Body of pancreas (tissue), 4 donors: Measurements from ENCODE around the gene GPRC5A. TPM values are rescaled to one million over a fixed set of nuclear protein-coding genes. Genes with fewer than 3 reads are reported as not detected.
A peak's percentile ranks its signal among the peaks of the same experiment; 100 is the strongest.

ENCODE experiments used
- ATAC-seq: fragments of 150-250 bp; one replicate; pipeline ENCODE4 v1.9.1; 2016
- DNase-seq, 4 donors: peaks; one replicate each; pipeline ENCODE4 v3.0.0-alpha.2; 2019
- H3K27ac ChIP-seq, 4 donors: fragments of 200-600 bp; sonication (generic); 1 replicate in 3 of 4; 2 replicates in 1 of 4; pipeline versions ENCODE4 v1.5.1 to v1.6.1; 2016 to 2019; ENCODE audit warnings: mild to moderate bottlenecking in 1 of 4, mixed read lengths in 1 of 4, moderate library complexity in 1 of 4
- H3K27me3 ChIP-seq, 2 donors: fragments of 200-600 bp; sonication (generic); one replicate each; pipeline ENCODE4 v1.6.0; 2016; ENCODE audit warnings: mild to moderate bottlenecking in 1 of 2
- H3K36me3 ChIP-seq, 2 donors: fragments of 200-600 bp; sonication (generic); replicated peaks in 1 of 2; 2 replicates each; pipeline ENCODE4 v1.5.1; 2016; ENCODE audit warnings: low read depth in 2 of 2; ENCODE audit not compliant: insufficient read depth in 1 of 2
- H3K4me1 ChIP-seq: fragments of 200-600 bp; sonication (generic); one replicate; pipeline ENCODE4 v1.6.0; 2016
- H3K4me3 ChIP-seq, 2 donors: fragments of 200-600 bp; sonication (generic); 1 replicate in 1 of 2; 2 replicates in 1 of 2; pipeline ENCODE4 v1.5.1; 2016 to 2019
- H3K9me3 ChIP-seq, 3 donors: fragments of 200-600 bp; sonication (generic); 1 replicate in 2 of 3; 2 replicates in 1 of 3; pipeline ENCODE4 v1.5.1; 2016
- POLR2A ChIP-seq, 3 donors: fragments of 450-650 bp; IDR thresholded peaks; one replicate each; pipeline ENCODE4 v1.6.1; 2016; ENCODE audit warnings: antibody characterized with exemption in 3 of 3, mild to moderate bottlenecking in 2 of 3
- WGBS, 2 donors: methylation state at CpG; one replicate each; pipeline ENCODE4 v1.1.5; 2017; 5-methylcytosine and 5-hydroxymethylcytosine counted together
- intact Hi-C: fragments of 100-400 bp; cut with DNase I; formaldehyde crosslinking; loops from one replicate; pipeline ENCODE4 v1.15.1; 2023
- total RNA-seq, 2 donors: library from RNA; depleted of rRNA; stranded (reverse); fragments of >200 nt; gene quantifications; one replicate each; pipeline ENCODE4 v1.1.0, GENCODE V29; 2016
- TF ChIP-seq, protein P1 (sequence below), 7 experiments: fragments of 450-650 bp in 4 of 7; fragments of 200-600 bp in 3 of 7; sonication (generic) in 3 of 7; IDR thresholded peaks; one replicate each; pipeline ENCODE4 v1.5.1; 2016 to 2019; ENCODE audit warnings: antibody characterized with exemption in 7 of 7

The GPRC5A gene
- total RNA-seq, 2 donors from 2014 or later = 1.6 to 6.5 TPM

DNA sequence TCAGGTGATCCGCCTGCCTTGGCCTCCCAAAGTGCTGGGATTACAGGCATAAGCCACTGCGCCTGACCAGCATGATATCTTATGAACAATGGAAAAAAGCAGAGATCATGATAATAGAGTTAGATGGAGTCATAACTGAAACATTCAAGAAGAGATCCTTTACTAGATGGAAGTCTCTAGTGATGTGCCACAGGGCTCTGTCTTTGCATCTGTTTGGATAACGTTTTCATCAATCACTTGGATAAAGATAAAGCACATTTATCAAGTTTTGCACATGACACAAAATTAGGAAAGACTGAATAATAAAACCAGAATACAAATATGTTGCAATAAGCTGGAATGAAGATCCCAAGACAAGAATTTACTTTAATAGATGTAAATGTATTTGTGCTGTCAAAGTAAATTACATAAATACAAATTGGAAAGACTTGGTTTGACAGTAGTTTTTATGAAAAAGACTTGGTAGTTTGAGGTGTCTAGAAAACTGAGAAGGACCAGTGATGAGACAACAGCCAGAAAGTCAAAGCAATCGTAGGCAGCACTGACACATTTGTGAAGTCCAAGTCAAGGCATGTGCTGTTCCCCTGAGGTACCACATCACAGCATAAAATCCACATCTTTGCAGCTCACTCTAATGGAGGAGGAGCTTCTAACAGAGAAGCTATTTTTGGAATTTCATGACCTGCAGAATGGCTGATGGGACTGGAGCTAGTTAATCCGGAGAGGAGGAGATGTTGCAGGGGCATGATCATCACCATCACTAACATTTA is 28.5 kb downstream of the GPRC5A start:
- 68 to 71% methylated on average over 5 of the region's 5 CpGs for WGBS, 2 donors
- intact Hi-C loops = no loop called here
- H3K27ac ChIP-seq = no peak overlapping the region

GRCh38 chr12:12922191-12922616 is 30.8 kb downstream of the GPRC5A start:
- TF ChIP-seq, protein P1, sequence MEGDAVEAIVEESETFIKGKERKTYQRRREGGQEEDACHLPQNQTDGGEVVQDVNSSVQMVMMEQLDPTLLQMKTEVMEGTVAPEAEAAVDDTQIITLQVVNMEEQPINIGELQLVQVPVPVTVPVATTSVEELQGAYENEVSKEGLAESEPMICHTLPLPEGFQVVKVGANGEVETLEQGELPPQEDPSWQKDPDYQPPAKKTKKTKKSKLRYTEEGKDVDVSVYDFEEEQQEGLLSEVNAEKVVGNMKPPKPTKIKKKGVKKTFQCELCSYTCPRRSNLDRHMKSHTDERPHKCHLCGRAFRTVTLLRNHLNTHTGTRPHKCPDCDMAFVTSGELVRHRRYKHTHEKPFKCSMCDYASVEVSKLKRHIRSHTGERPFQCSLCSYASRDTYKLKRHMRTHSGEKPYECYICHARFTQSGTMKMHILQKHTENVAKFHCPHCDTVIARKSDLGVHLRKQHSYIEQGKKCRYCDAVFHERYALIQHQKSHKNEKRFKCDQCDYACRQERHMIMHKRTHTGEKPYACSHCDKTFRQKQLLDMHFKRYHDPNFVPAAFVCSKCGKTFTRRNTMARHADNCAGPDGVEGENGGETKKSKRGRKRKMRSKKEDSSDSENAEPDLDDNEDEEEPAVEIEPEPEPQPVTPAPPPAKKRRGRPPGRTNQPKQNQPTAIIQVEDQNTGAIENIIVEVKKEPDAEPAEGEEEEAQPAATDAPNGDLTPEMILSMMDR (IDR thresholded peaks at IDR 0.05) = no peak
- TF ChIP-seq POLR2A (IDR thresholded peaks at IDR 0.05) = no peak
- no peaks in the 10 kb centered on the region for H3K9me3 ChIP-seq
- no peaks in the 10 kb centered on the region for H3K36me3 ChIP-seq
- intact Hi-C loops = no loop called here
- H3K27me3 ChIP-seq = no peaks in the 10 kb centered on the region
- WGBS, 2 donors = 54 to 69% methylated on average over 6 of the region's 6 CpGs
- peaks cover 6% of the 10 kb centered on the region for H3K4me1 ChIP-seq
- H3K27ac ChIP-seq = no peak overlapping the region
- DNase-seq (peak in 1 of 4 donors; percentile 20), ATAC-seq (no peak)
- H3K4me3 ChIP-seq = no peak overlapping the region

More for the DNA sequence above, 28.5 kb downstream of the GPRC5A start:
- Histone ChIP-seq H3K4me1 (no peaks in the 10 kb centered on the region), H3K27me3 (no peaks in the 10 kb centered on the region), H3K36me3 (no peaks in the 10 kb centered on the region), H3K4me3 (no peak overlapping the region), H3K9me3 (no peaks in the 10 kb centered on the region)
- ATAC-seq = no peak
- TF ChIP-seq, protein P1 (IDR thresholded peaks at IDR 0.05) = no peak
- no peak for TF ChIP-seq POLR2A (IDR thresholded peaks at IDR 0.05)
- DNase-seq = no peak

- no peak for ATAC-seq
- intact Hi-C loops = no loop called here
- TF ChIP-seq, protein P1 (IDR thresholded peaks at IDR 0.05) = no peak
- no peak for TF ChIP-seq POLR2A (IDR thresholded peaks at IDR 0.05)
- no peaks in the 10 kb centered on the region for H3K27me3 ChIP-seq
- no peak for DNase-seq
- no peaks in the 10 kb centered on the region for H3K36me3 ChIP-seq
- H3K27ac ChIP-seq = no peak overlapping the region
- H3K9me3 ChIP-seq = no peaks in the 10 kb centered on the region
- H3K4me1 ChIP-seq = peaks cover 6% of the 10 kb centered on the region
- no peak overlapping the region for H3K4me3 ChIP-seq
- 60 to 68% methylated on average over 7 of the region's 7 CpGs for WGBS, 2 donors
Measured at GRCh38 chr12:12922978-12923377, 31.6 kb downstream of the GPRC5A start.

DNA sequence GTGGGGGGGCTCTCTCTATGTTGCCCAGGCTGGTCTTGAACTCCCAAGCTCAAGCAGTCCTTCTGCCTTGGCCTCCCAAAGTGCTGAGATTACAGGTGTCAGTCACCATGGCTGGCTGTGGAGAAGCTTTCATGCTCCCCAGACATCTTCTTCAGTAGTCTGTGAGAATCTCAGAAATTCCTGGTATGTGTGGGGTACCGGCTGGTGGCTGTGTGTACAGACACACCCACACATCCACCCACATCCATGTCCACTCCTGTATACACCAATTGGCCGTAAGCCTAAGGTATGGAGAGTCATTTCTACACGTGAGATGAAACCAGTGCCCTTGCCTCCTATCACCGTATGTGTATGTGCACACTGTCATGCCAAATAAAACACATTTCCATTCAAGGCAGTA is 32.8 kb downstream of the GPRC5A start:
- no peaks in the 10 kb centered on the region for H3K9me3 ChIP-seq
- peaks cover 10% of the 10 kb centered on the region for H3K4me1 ChIP-seq
- H3K36me3 ChIP-seq = no peaks in the 10 kb centered on the region
- ATAC-seq (no peak), DNase-seq (no peak)
- no peaks in the 10 kb centered on the region for H3K27me3 ChIP-seq
- no peak overlapping the region for H3K4me3 ChIP-seq
- intact Hi-C loops = no loop called here
- 68 to 86% methylated on average over 4 of the region's 4 CpGs for WGBS, 2 donors
- no peak overlapping the region for H3K27ac ChIP-seq
- TF ChIP-seq POLR2A (IDR thresholded peaks at IDR 0.05) = no peak
- TF ChIP-seq, protein P1 (IDR thresholded peaks at IDR 0.05) = no peak

DNA sequence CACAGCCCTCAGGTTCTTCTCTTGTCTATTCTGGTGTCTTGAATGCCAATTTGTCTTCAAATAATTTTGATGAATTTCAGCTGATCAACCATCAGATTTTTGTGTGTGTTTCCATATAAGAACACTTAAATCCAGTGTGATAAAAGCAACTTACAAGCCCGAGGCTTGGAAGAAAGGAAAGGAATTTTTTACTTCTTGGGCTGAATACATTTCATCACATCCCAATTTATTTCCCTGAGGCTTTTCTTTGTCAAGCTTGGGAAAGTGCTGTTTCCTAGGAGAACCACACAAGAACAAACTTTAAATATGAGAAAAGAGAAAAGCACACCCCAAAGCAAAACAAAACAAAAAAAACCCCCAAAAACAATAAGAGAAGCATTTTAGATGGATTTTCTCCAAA is 34.0 kb downstream of the GPRC5A start:
- TF ChIP-seq, protein P1 (IDR thresholded peaks at IDR 0.05) = no peak
- no peak for TF ChIP-seq POLR2A (IDR thresholded peaks at IDR 0.05)
- intact Hi-C loops = no loop called here
- H3K27me3 ChIP-seq = no peaks in the 10 kb centered on the region
- ATAC-seq (no peak), DNase-seq (no peak)
- H3K9me3 ChIP-seq = no peaks in the 10 kb centered on the region
- whole genome bisulfite sequencing, 2 donors = 33 to 56% methylated on average over 1 of the region's 1 CpG
- H3K27ac ChIP-seq = no peak overlapping the region
- no peak overlapping the region for H3K4me3 ChIP-seq
- H3K4me1 ChIP-seq = peaks cover 10% of the 10 kb centered on the region
- no peaks in the 10 kb centered on the region for H3K36me3 ChIP-seq
